IMR-90 (cell line): ENCODE data around the gene GATAD2A. TPM values are rescaled to one million over a fixed set of nuclear protein-coding genes. Genes with fewer than 3 reads are reported as not detected.
A peak's percentile ranks its signal among the peaks of the same experiment; 100 is the strongest.

ENCODE experiments used
- ATAC-seq: fragments of 200-7000 bp; cut with Tn5 transposase; 2 replicates; pipeline ENCODE4 v1.9.1; 2020; ENCODE audit warnings: low read depth, mild to moderate bottlenecking, moderate library complexity
- BruUV-seq: library from RNA; stranded (reverse); fragments of 400-500 nt; replicated peaks from 2 replicates; lab custom pipeline; 2021; lab: Mats Ljungman, UMichigan
- CTCF ChIA-PET: fragments of 300-600 bp; formaldehyde crosslinking; extraction: SDS; loops from one replicate; lab custom pipeline; 2021; ENCODE audit warnings: antibody characterized with exemption; lab: Yijun Ruan, JAX
- POLR2A ChIA-PET: fragments of 300-600 bp; sonication (Branson Sonifier 250); formaldehyde crosslinking; loops from one replicate; lab custom pipeline; 2022; ENCODE audit warnings: antibody characterized with exemption; ENCODE audit not compliant: unreplicated experiment; lab: Charles Lee
- DNase-seq: peaks from one replicate; pipeline ENCODE4 v3.0.0; 2013
- H2AFZ ChIP-seq: replicated peaks from 2 replicates; pipeline ENCODE3; 2013; ENCODE audit warnings: low read length, mild to moderate bottlenecking; ENCODE audit not compliant: poor library complexity
- H2AK5ac ChIP-seq: 2 replicates; pipeline ENCODE4 v1.6.1; 2013; ENCODE audit warnings: low read depth, low read length, inconsistent platforms
- H2AK9ac ChIP-seq: replicated peaks from 2 replicates; pipeline ENCODE3; 2013; ENCODE audit warnings: mild to moderate bottlenecking, low read depth, low read length, moderate library complexity; ENCODE audit not compliant: poor library complexity
- H2BK120ac ChIP-seq: 2 replicates; pipeline ENCODE4 v1.6.1; 2013; ENCODE audit warnings: low read depth, low read length, inconsistent platforms
- H2BK15ac ChIP-seq: 3 replicates; pipeline ENCODE4 v1.6.1; 2013; ENCODE audit warnings: low read depth, low read length, inconsistent platforms
- H2BK20ac ChIP-seq: 2 replicates; pipeline ENCODE4 v1.6.1; 2013; ENCODE audit warnings: low read depth, mild to moderate bottlenecking, inconsistent platforms, low read length, moderate library complexity
- H2BK5ac ChIP-seq: 2 replicates; pipeline ENCODE4 v1.6.1; 2013; ENCODE audit warnings: mild to moderate bottlenecking, low read depth, low read length, inconsistent platforms; ENCODE audit not compliant: poor library complexity, severe bottlenecking
- H3K14ac ChIP-seq: replicated peaks from 2 replicates; pipeline ENCODE4 v1.6.1; 2013; ENCODE audit warnings: low read depth, low read length, inconsistent platforms
- H3K18ac ChIP-seq: 2 replicates; pipeline ENCODE4 v1.6.1; 2013; ENCODE audit warnings: low read depth, low read length, control low read depth
- H3K23ac ChIP-seq: 2 replicates; pipeline ENCODE4 v1.6.1; 2013; ENCODE audit warnings: low read depth, low read length, inconsistent platforms
- H3K27ac ChIP-seq: 2 replicates; pipeline ENCODE4 v1.5.1; 2013; ENCODE audit warnings: mild to moderate bottlenecking, control low read depth, low read length; ENCODE audit not compliant: insufficient read depth
- H3K27me3 ChIP-seq: 2 replicates; pipeline ENCODE4 v1.6.1; 2013; ENCODE audit warnings: low read length; ENCODE audit not compliant: control insufficient read depth, insufficient read depth
- H3K36me3 ChIP-seq: 2 replicates; pipeline ENCODE4 v1.6.1; 2013; ENCODE audit warnings: low read length, mixed read lengths; ENCODE audit not compliant: control insufficient read depth, insufficient read depth
- H3K4ac ChIP-seq: 2 replicates; pipeline ENCODE4 v1.6.1; 2013; ENCODE audit warnings: low read depth, low read length, inconsistent platforms
- H3K4me1 ChIP-seq: 2 replicates; pipeline ENCODE4 v1.6.1; 2013; ENCODE audit warnings: low read length, mixed read lengths; ENCODE audit not compliant: control insufficient read depth, insufficient read depth
- H3K4me2 ChIP-seq: 2 replicates; pipeline ENCODE4 v1.6.1; 2013; ENCODE audit warnings: low read depth, mild to moderate bottlenecking, control low read depth, low read length, moderate library complexity
- H3K4me3 ChIP-seq: 2 replicates; pipeline ENCODE4 v1.5.1; 2013; ENCODE audit warnings: low read depth, mild to moderate bottlenecking, control low read depth, low read length, moderate library complexity; ENCODE audit not compliant: insufficient read depth
- H3K56ac ChIP-seq: 2 replicates; pipeline ENCODE4 v1.6.1; 2013; ENCODE audit warnings: low read length, inconsistent platforms; ENCODE audit not compliant: insufficient read depth; ENCODE audit errors: extremely low read depth
- H3K79me1 ChIP-seq, 2 experiments: 2 replicates each; pipeline ENCODE4 v1.6.1; 2013; ENCODE audit warnings: low read length in 2 of 2, inconsistent platforms in 1 of 2, low read depth in 1 of 2
- H3K9ac ChIP-seq: 2 replicates; pipeline ENCODE4 v1.6.1; 2013; ENCODE audit warnings: low read depth, low read length, control low read depth
- H3K9me1 ChIP-seq: 2 replicates; pipeline ENCODE4 v1.6.1; 2013; ENCODE audit warnings: low read length, inconsistent platforms; ENCODE audit not compliant: insufficient read depth
- H3K9me3 ChIP-seq: 2 replicates; pipeline ENCODE4 v1.6.1; 2013; ENCODE audit warnings: low read length; ENCODE audit not compliant: control insufficient read depth, insufficient read depth
- H4K20me1 ChIP-seq: 2 replicates; pipeline ENCODE4 v1.6.1; 2013; ENCODE audit warnings: low read length, inconsistent platforms; ENCODE audit not compliant: insufficient read depth
- H4K5ac ChIP-seq: 2 replicates; pipeline ENCODE4 v1.6.1; 2013; ENCODE audit warnings: mild to moderate bottlenecking, low read depth, low read length, control low read depth
- H4K8ac ChIP-seq, 2 experiments: 2 replicates each; pipeline ENCODE4 v1.6.1; 2013; ENCODE audit warnings: low read depth in 2 of 2, low read length in 2 of 2, control low read depth in 1 of 2, inconsistent platforms in 1 of 2
- H4K91ac ChIP-seq: 2 replicates; pipeline ENCODE4 v1.6.1; 2013; ENCODE audit warnings: low read depth, low read length, inconsistent platforms; ENCODE audit not compliant: insufficient read depth
- CEBPB ChIP-seq: IDR thresholded peaks from 2 replicates; pipeline ENCODE4 v1.6.1; 2012; ENCODE audit warnings: low read depth, low read length, improper control_type of control experiment
- CHD1 ChIP-seq: IDR thresholded peaks from 2 replicates; pipeline ENCODE4 v1.6.1; 2012; ENCODE audit warnings: low read depth, low read length, improper control_type of control experiment
- CTCF ChIP-seq: conservative IDR thresholded peaks from 2 replicates; pipeline ENCODE4 v1.5.1; 2012; ENCODE audit warnings: mild to moderate bottlenecking, low read depth, low read length, improper control_type of control experiment
- MAFK ChIP-seq: IDR thresholded peaks from 2 replicates; pipeline ENCODE4 v1.6.1; 2012; ENCODE audit warnings: low read depth, low read length, improper control_type of control experiment
- MXI1 ChIP-seq: IDR thresholded peaks from 2 replicates; pipeline ENCODE4 v1.6.1; 2012; ENCODE audit warnings: low read depth, mild to moderate bottlenecking, low read length, moderate library complexity, borderline replicate concordance
- NFE2L2 ChIP-seq: fragments of 150-350 bp; IDR thresholded peaks from 2 replicates; pipeline ENCODE4 v1.6.1; 2016; ENCODE audit warnings: low read depth, mild to moderate bottlenecking, low read length
- POLR2A ChIP-seq: IDR thresholded peaks from 2 replicates; pipeline ENCODE4 v1.6.1; 2012; ENCODE audit warnings: mild to moderate bottlenecking, low read depth, low read length
- RCOR1 ChIP-seq: IDR thresholded peaks from 2 replicates; pipeline ENCODE4 v1.6.1; 2012; ENCODE audit warnings: mild to moderate bottlenecking, low read length, improper control_type of control experiment; ENCODE audit not compliant: insufficient replicate concordance
- RFX5 ChIP-seq: IDR thresholded peaks from 2 replicates; pipeline ENCODE4 v1.8.0; 2012; ENCODE audit warnings: low read depth, mild to moderate bottlenecking, low read length, moderate library complexity
- USF2 ChIP-seq: fragments of 150-350 bp; IDR thresholded peaks from 2 replicates; pipeline ENCODE4 v1.6.1; 2017; ENCODE audit warnings: mild to moderate bottlenecking, antibody characterized with exemption, low read length, low read depth
- WGBS, 2 experiments: methylation state at CpG; one replicate each; pipeline versions ENCODE4 v1.1.5 to v1.1.7; 2013; ENCODE audit warnings: missing lambda C conversion rate in 2 of 2; ENCODE audit not compliant: insufficient read length in 1 of 2; ENCODE audit errors: extremely low coverage in 2 of 2; 5-methylcytosine and 5-hydroxymethylcytosine counted together
- dilution Hi-C: fragments of 300-500 bp; cut with HindIII; formaldehyde crosslinking; loops from one replicate; pipeline ENCODE4 v1.14.3; 2018; ENCODE audit warnings: low sequenced_read_pairs; ENCODE audit not compliant: unreplicated experiment
- in situ Hi-C: fragments of 300-500 bp; cut with MboI; formaldehyde crosslinking; loops from 3 replicates; pipeline ENCODE4 v1.14.3; 2019; ENCODE audit warnings: low sequenced_read_pairs, inconsistent platforms, mixed read lengths
- intact Hi-C: fragments of 100-400 bp; cut with micrococcal nuclease; formaldehyde crosslinking; loops from 2 replicates; pipeline ENCODE4 v1.10.0; 2022
- polyA plus RNA-seq, 3 experiments: library from polyadenylated mRNA; depleted of rRNA; stranded (reverse); fragments of >200 nt; gene quantifications; 2 replicates each; pipeline ENCODE4 v1.2.3, GENCODE V29; 2012; ENCODE audit warnings: low replicate concordance in 1 of 3
- total RNA-seq: library from RNA; depleted of rRNA; stranded (reverse); fragments of >200 nt; gene quantifications from 2 replicates; pipeline ENCODE4 v1.2.3, GENCODE V29; 2012

GATAD2A gene
- total and polyA plus RNA-seq, 2 of the 4 experiments (the other 2 are of a cell fraction) = 23.5 to 33.2 TPM

GRCh38 chr19:19466201-19466600, 60.7 kb downstream of the GATAD2A start:
- ChIA-PET POLR2A (interaction anchor here (0.6 kb wide), 1 partner anchor 28 kb away, joined by 3 read pairs; no protein-coding TSS in a partner anchor), CTCF (interaction anchor here (0.6 kb wide), 1 partner anchor 11 kb away, joined by 3 read pairs; no protein-coding TSS in a partner anchor)
- Histone ChIP-seq H3K56ac (no peak overlapping the region), H2BK5ac (no peak overlapping the region), H3K4me2 (no peak overlapping the region), H2AK5ac (no peak overlapping the region), H3K9me1 (peaks cover 30% of the 10 kb centered on the region), H2BK120ac (no peak overlapping the region), H2AFZ (no peak overlapping the region), H3K9me3 (peaks cover 10% of the 10 kb centered on the region), H4K5ac (no peak overlapping the region), H3K23ac (no peak overlapping the region), H4K20me1 (peaks cover 34% of the 10 kb centered on the region), H3K27me3 (no peaks in the 10 kb centered on the region), H3K4me1 (peaks cover 35% of the 10 kb centered on the region), H2BK15ac (no peak overlapping the region), H3K9ac (no peak overlapping the region), H3K79me1 (peaks cover 26 to 72% of the 10 kb centered on the region in 2 experiments), H3K18ac (no peak overlapping the region), H4K8ac (no peak overlapping the region), H3K14ac (no peak overlapping the region), H3K4ac (no peak overlapping the region), H3K4me3 (no peak overlapping the region), H3K36me3 (peaks cover 24% of the 10 kb centered on the region), H2AK9ac (peak overlapping the region; percentile 5), H3K27ac (no peak overlapping the region), H4K91ac (no peak overlapping the region), H2BK20ac (no peak overlapping the region)
- WGBS, 2 experiments = 89% methylated on average over 5 of the region's 6 CpGs; no CpG with 5 or more reads in 1 of the 2 experiments
- TF ChIP-seq CTCF (no peak), MAFK (no peak), RFX5 (no peak), NFE2L2 (no peak), CHD1 (no peak), CEBPB (no peak), MXI1 (no peak), USF2 (no peak), RCOR1 (no peak), POLR2A (no peak)
- dilution Hi-C loops = no loop called here
- DNase-seq (no peak), ATAC-seq (no peak)
- in situ Hi-C loops = no loop called here
- no TSS peak for BruUV-seq
- intact Hi-C loops = no loop called here
